SK-N-SH (cell line): ENCODE data around the gene CD79A. TPM values are rescaled to one million over a fixed set of nuclear protein-coding genes. Genes with fewer than 3 reads are reported as not detected.

ENCODE experiments used
- CTCF ChIA-PET: fragments of 300-600, 350-600 bp; formaldehyde crosslinking; extraction: SDS; loops from one replicate; lab custom pipeline; 2021; lab: Yijun Ruan, JAX
- POLR2A ChIA-PET: fragments of 350-600 bp; sonication (Branson Sonifier 250); formaldehyde crosslinking; extraction: SDS; loops from one replicate; lab custom pipeline; 2020; ENCODE audit warnings: antibody characterized with exemption, inconsistent platforms; lab: Yijun Ruan, JAX
- DNase-seq: peaks from one replicate; pipeline ENCODE4 v3.0.0; 2012
- H2AFZ ChIP-seq: fragments of 200-600 bp; sonication (generic); 2 replicates; pipeline ENCODE4 v1.8.1; 2016; ENCODE audit warnings: antibody characterized with exemption, mild to moderate bottlenecking, low read depth
- H3F3A ChIP-seq: fragments of 200-600 bp; sonication (generic); replicated peaks from 2 replicates; pipeline ENCODE3; 2016; ENCODE audit warnings: antibody characterized with exemption, mild to moderate bottlenecking; ENCODE audit not compliant: insufficient read depth
- H3K27ac ChIP-seq, 2 experiments: fragments of 200-500 bp in 1 of 2; fragments of 200-600 bp in 1 of 2; sonication (Bioruptor generic) in 1 of 2; sonication (generic), shearing (Covaris generic) in 1 of 2; 2 replicates each; pipeline versions ENCODE4 v1.5.1 to v1.6.1; 2014 to 2016; ENCODE audit warnings: low read depth in 2 of 2, inconsistent platforms in 1 of 2, low read length in 1 of 2, mild to moderate bottlenecking in 1 of 2, mixed read lengths in 1 of 2
- H3K27me3 ChIP-seq: fragments of 200-600 bp; sonication (generic), shearing (Covaris generic); 2 replicates; pipeline ENCODE4 v1.6.1; 2016; ENCODE audit warnings: mixed run types; ENCODE audit not compliant: insufficient read depth
- H3K36me3 ChIP-seq, 2 experiments: fragments of 200-500 bp in 1 of 2; fragments of 200-600 bp in 1 of 2; sonication (Bioruptor generic) in 1 of 2; sonication (generic) in 1 of 2; replicated peaks in 1 of 2; 2 replicates each; pipeline versions ENCODE3 to v1.5.1; 2014 to 2016; ENCODE audit warnings: low read length in 1 of 2, mild to moderate bottlenecking in 1 of 2; ENCODE audit not compliant: insufficient read depth in 2 of 2, control insufficient read depth in 1 of 2
- H3K4me1 ChIP-seq, 2 experiments: fragments of 200-500 bp in 1 of 2; fragments of 200-600 bp in 1 of 2; sonication (Bioruptor generic) in 1 of 2; sonication (generic), shearing (Covaris generic) in 1 of 2; 2 replicates each; pipeline versions ENCODE4 v1.5.1 to v1.6.1; 2014 to 2016; ENCODE audit warnings: low read depth in 1 of 2, low read length in 1 of 2, mixed run types in 1 of 2; ENCODE audit not compliant: insufficient read depth in 2 of 2, control insufficient read depth in 1 of 2
- H3K4me2 ChIP-seq: fragments of 200-600 bp; sonication (generic), shearing (Covaris generic); 2 replicates; pipeline ENCODE4 v1.6.1; 2017; ENCODE audit warnings: mixed run types
- H3K4me3 ChIP-seq, 2 experiments: fragments of 200-500 bp in 1 of 2; fragments of 200-600 bp in 1 of 2; sonication (Bioruptor generic) in 1 of 2; sonication (generic), shearing (Covaris generic) in 1 of 2; 2 replicates each; pipeline versions ENCODE4 v1.5.1 to v1.8.1; 2014 to 2016; ENCODE audit warnings: low read depth in 2 of 2, inconsistent platforms in 1 of 2, low read length in 1 of 2, mild to moderate bottlenecking in 1 of 2, mixed read lengths in 1 of 2, moderate library complexity in 1 of 2
- H3K79me2 ChIP-seq: fragments of 200-600 bp; sonication (generic); 2 replicates; pipeline ENCODE4 v1.8.1; 2017; ENCODE audit warnings: mild to moderate bottlenecking; ENCODE audit not compliant: insufficient read depth
- H3K9ac ChIP-seq: fragments of 200-600 bp; sonication (generic); 2 replicates; pipeline ENCODE4 v1.6.1; 2017; ENCODE audit warnings: mixed run types
- H3K9me2 ChIP-seq: fragments of 200-600 bp; sonication (generic); 2 replicates; pipeline ENCODE4 v1.6.1; 2017; ENCODE audit warnings: mixed run types
- H3K9me3 ChIP-seq: fragments of 200-600 bp; sonication (generic); 2 replicates; pipeline ENCODE4 v1.6.1; 2017; ENCODE audit warnings: mixed run types, mild to moderate bottlenecking, moderate library complexity
- H4K20me1 ChIP-seq: fragments of 200-600 bp; sonication (generic); 2 replicates; pipeline ENCODE4 v1.6.1; 2017; ENCODE audit warnings: mild to moderate bottlenecking, mixed run types; ENCODE audit not compliant: insufficient read depth
- ELF1 ChIP-seq: IDR thresholded peaks from 2 replicates; pipeline ENCODE4 v1.4.0; 2012
- EZH2phosphoT487 ChIP-seq: fragments of 200-600 bp; sonication (generic); IDR thresholded peaks from 2 replicates; pipeline ENCODE4 v1.6.1; 2017; ENCODE audit warnings: low read depth, mixed run types, mild to moderate bottlenecking, antibody characterized with exemption, moderate library complexity, borderline replicate concordance
- GABPA ChIP-seq: IDR thresholded peaks from 2 replicates; pipeline ENCODE4 v1.4.0; 2012; ENCODE audit warnings: low read depth, mild to moderate bottlenecking
- GATA2 ChIP-seq: sonication (generic); formaldehyde crosslinking; IDR thresholded peaks from 2 replicates; pipeline ENCODE4 v1.5.0; 2020; ENCODE audit warnings: mild to moderate bottlenecking, missing genetic modification reagents
- MXI1 ChIP-seq: IDR thresholded peaks from 2 replicates; pipeline ENCODE4 v1.6.1; 2012; ENCODE audit warnings: mild to moderate bottlenecking, low read depth, low read length, improper control_type of control experiment
- NRF1 ChIP-seq: IDR thresholded peaks from 2 replicates; pipeline ENCODE4 v1.6.1; 2012; ENCODE audit warnings: low read depth, mild to moderate bottlenecking, low read length
- POLR2AphosphoS5 ChIP-seq: IDR thresholded peaks from 2 replicates; pipeline ENCODE4 v1.6.1; 2012; ENCODE audit warnings: low read depth, low read length
- RCOR1 ChIP-seq: fragments of 150-350 bp; IDR thresholded peaks from 2 replicates; pipeline ENCODE4 v1.6.1; 2017; ENCODE audit warnings: antibody characterized with exemption, low read length
- TAF1 ChIP-seq: IDR thresholded peaks from 2 replicates; pipeline ENCODE4 v1.6.1; 2012; ENCODE audit warnings: low read depth, mild to moderate bottlenecking, low read length, moderate library complexity, borderline replicate concordance
- whole genome bisulfite sequencing: methylation state at CpG from one replicate; pipeline ENCODE4 v1.1.6; 2017; ENCODE audit warnings: low lambda C conversion rate; 5-methylcytosine and 5-hydroxymethylcytosine counted together
- polyA plus RNA-seq, 3 experiments: library from polyadenylated mRNA; depleted of rRNA; stranded (reverse); fragments of >200 nt; gene quantifications; 2 replicates each; pipeline ENCODE4 v1.2.3, GENCODE V29; 2012
- TF ChIP-seq, protein P1 (sequence below): fragments of 150-350 bp; IDR thresholded peaks from 2 replicates; pipeline ENCODE4 v1.6.1; 2017; ENCODE audit warnings: antibody characterized with exemption, low read length, low read depth, borderline replicate concordance
- TF ChIP-seq, protein P2 (sequence below): IDR thresholded peaks from 2 replicates; pipeline ENCODE4; 2012
- TF ChIP-seq, protein P3 (sequence below): IDR thresholded peaks from 2 replicates; pipeline ENCODE4 v1.4.0; 2012; ENCODE audit warnings: low read depth

The CD79A gene
- polyA plus RNA-seq, 1 of the 3 experiments (the other 2 are of a cell fraction) = 0.20 TPM

DNA sequence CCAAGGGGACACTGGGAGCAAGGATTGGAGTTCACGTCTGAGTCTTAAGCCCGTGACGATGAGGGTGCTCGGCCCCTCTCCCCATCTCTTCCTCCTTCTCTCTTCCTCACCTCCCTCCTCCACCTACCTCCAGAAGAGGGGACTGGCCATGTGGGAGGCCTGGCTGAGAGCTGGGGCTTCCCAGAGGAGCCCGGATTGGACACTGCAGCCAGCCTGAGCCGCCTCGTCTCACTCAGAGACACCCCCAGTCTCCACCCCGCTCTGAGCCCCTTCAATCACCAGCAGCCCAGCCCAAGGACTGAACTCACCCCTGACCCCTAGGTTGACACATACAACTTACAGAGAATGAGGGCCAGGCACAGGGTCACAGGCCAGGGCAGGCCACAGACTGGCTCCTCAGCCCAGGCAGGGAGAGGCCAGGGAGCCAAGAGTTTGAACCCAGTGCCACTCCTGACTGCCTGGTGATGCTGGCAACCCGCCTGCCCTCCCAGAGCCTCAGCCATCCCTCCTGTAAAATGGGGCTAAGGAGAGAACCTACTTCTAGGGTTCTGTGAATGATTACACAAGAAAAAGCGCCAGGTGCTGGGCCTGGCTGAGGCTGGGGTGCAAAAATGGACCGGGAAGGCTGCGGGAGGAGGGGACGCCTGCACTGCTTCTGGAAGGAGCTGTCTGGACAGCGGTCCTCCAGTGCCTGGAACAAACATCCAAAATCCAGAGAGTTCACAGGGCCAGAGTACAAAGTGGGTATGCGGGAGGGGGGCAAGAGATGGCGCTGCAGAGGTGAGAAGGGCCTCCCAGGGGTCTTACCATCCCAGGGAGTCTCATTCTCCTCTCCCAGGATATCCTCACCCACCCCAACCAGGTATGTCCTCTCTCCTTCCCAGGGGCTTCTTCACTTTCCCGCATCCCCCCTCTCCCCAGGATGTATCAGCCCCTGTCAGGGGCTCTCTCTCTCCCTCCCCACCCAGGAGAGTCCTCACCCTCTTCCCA lies 1.1 kb downstream of the CD79A start:
- no peaks in the 10 kb centered on the region for H3K9me2 ChIP-seq
- H3K4me1 ChIP-seq = peaks cover 0 to 5% of the 10 kb centered on the region in 2 experiments; a peak in 1 of 4 replicates
- H3F3A ChIP-seq = peaks cover 31% of the 10 kb centered on the region
- H3K36me3 ChIP-seq = no peaks in the 10 kb centered on the region
- DNase-seq = no peak
- H3K27ac ChIP-seq = no peak overlapping the region
- ChIA-PET CTCF (no interaction called here), POLR2A (no interaction called here)
- H4K20me1 ChIP-seq = peaks cover 2% of the 10 kb centered on the region; the same call in 1 of the 2 replicates
- H3K79me2 ChIP-seq = no peaks in the 10 kb centered on the region
- TF ChIP-seq, protein P1, sequence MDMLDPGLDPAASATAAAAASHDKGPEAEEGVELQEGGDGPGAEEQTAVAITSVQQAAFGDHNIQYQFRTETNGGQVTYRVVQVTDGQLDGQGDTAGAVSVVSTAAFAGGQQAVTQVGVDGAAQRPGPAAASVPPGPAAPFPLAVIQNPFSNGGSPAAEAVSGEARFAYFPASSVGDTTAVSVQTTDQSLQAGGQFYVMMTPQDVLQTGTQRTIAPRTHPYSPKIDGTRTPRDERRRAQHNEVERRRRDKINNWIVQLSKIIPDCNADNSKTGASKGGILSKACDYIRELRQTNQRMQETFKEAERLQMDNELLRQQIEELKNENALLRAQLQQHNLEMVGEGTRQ = no peak
- TF ChIP-seq TAF1 (no peak), MXI1 (no peak), EZH2phosphoT487 (no peak), GABPA (no peak), ELF1 (no peak)
- TF ChIP-seq, protein P2, sequence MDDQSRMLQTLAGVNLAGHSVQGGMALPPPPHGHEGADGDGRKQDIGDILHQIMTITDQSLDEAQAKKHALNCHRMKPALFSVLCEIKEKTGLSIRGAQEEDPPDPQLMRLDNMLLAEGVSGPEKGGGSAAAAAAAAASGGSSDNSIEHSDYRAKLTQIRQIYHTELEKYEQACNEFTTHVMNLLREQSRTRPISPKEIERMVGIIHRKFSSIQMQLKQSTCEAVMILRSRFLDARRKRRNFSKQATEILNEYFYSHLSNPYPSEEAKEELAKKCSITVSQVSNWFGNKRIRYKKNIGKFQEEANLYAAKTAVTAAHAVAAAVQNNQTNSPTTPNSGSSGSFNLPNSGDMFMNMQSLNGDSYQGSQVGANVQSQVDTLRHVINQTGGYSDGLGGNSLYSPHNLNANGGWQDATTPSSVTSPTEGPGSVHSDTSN = no peak
- TF ChIP-seq, protein P3, sequence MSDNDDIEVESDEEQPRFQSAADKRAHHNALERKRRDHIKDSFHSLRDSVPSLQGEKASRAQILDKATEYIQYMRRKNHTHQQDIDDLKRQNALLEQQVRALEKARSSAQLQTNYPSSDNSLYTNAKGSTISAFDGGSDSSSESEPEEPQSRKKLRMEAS = no peak
- TF ChIP-seq, all 33 proteins: peak for 0
- no peak overlapping the region for H3K9ac ChIP-seq
- whole genome bisulfite sequencing = 82% methylated on average over 16 of the region's 17 CpGs
- no peak overlapping the region for H2AFZ ChIP-seq
- H3K27me3 ChIP-seq = no peaks in the 10 kb centered on the region
- no peak overlapping the region for H3K4me2 ChIP-seq
- no peaks in the 10 kb centered on the region for H3K9me3 ChIP-seq
- H3K4me3 ChIP-seq = no peak overlapping the region

DNA sequence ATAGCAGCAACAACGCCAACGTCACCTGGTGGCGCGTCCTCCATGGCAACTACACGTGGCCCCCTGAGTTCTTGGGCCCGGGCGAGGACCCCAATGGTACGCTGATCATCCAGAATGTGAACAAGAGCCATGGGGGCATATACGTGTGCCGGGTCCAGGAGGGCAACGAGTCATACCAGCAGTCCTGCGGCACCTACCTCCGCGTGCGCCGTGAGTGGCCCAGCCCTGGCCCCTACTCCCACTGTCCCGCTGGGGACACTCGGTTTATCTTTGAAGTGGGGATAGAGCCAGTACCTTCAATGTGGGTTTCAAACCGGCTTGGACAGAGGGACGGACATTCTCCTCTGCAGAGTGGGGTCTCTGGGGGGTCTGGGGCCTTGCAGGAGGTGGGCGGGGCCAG lies 2.0 kb downstream of the CD79A start:
- Histone ChIP-seq H3K9ac (no peak overlapping the region), H2AFZ (no peak overlapping the region), H3K27me3 (no peaks in the 10 kb centered on the region), H3K36me3 (no peaks in the 10 kb centered on the region), H3K79me2 (no peaks in the 10 kb centered on the region), H4K20me1 (no peaks in the 10 kb centered on the region), H3K9me2 (no peaks in the 10 kb centered on the region), H3K9me3 (no peaks in the 10 kb centered on the region), H3K27ac (no peak overlapping the region), H3K4me3 (no peak overlapping the region), H3K4me1 (peaks cover 0 to 10% of the 10 kb centered on the region in 2 experiments; a peak in 1 of 4 replicates), H3F3A (peaks cover 22% of the 10 kb centered on the region), H3K4me2 (no peak overlapping the region)
- TF ChIP-seq GATA2 (CRISPR knock-in tag) (no peak), RCOR1 (no peak), POLR2AphosphoS5 (no peak), TAF1 (no peak), NRF1 (no peak), EZH2phosphoT487 (no peak)
- no peak for DNase-seq
- CTCF ChIA-PET = no interaction called here
- WGBS = 82% methylated on average over 19 of the region's 21 CpGs
- POLR2A ChIA-PET = no interaction called here
